ENCODE measurements around the gene CCSER1.

CCSER1 gene

GRCh38 chr4:90128961-90129495 lies 1.8 kb downstream of the CCSER1 start:
- no peak for DNase-seq

- DNase-seq, result no peak
These were observed 2.9 kb downstream of the CCSER1 start for GRCh38 chr4:90130076-90130475.

GRCh38 chr4:90137555-90137954 lies 10.4 kb downstream of the CCSER1 start:
- DNase-seq, result no peak

GRCh38 chr4:90142081-90142480 lies 14.9 kb downstream of the CCSER1 start:
- DNase-seq, result no peak

- no peak for DNase-seq
These were observed 18.1 kb downstream of the CCSER1 start for GRCh38 chr4:90145319-90145718.

GRCh38 chr4:90146306-90146705 lies 19.1 kb downstream of the CCSER1 start:
- DNase-seq, result no peak

- no peak for DNase-seq
These were observed 21.5 kb downstream of the CCSER1 start for GRCh38 chr4:90148574-90149148.

- DNase-seq, result no peak
These were observed 24.8 kb downstream of the CCSER1 start for GRCh38 chr4:90152024-90152423.

GRCh38 chr4:90159193-90159592 lies 32.0 kb downstream of the CCSER1 start:
- DNase-seq, result no peak

GRCh38 chr4:90160044-90160443 lies 32.9 kb downstream of the CCSER1 start:
- no peak for DNase-seq

- DNase-seq, result no peak
These were observed 35.4 kb downstream of the CCSER1 start for GRCh38 chr4:90162566-90162965.

- DNase-seq, result no peak
These were observed 36.7 kb downstream of the CCSER1 start for GRCh38 chr4:90163872-90164271.

- no peak for DNase-seq
These were observed 38.7 kb downstream of the CCSER1 start for GRCh38 chr4:90165883-90166282.

GRCh38 chr4:90171491-90171890 lies 44.3 kb downstream of the CCSER1 start:
- DNase-seq, result no peak

- DNase-seq, result no peak
These were observed 47.4 kb downstream of the CCSER1 start for GRCh38 chr4:90174621-90175023.

- DNase-seq, result no peak
These were observed 54.5 kb downstream of the CCSER1 start for GRCh38 chr4:90181644-90182043.

GRCh38 chr4:90183254-90183653 lies 56.1 kb downstream of the CCSER1 start:
- DNase-seq, result no peak

GRCh38 chr4:90184560-90184959 lies 57.4 kb downstream of the CCSER1 start:
- no peak for DNase-seq

GRCh38 chr4:90185416-90185815 lies 58.2 kb downstream of the CCSER1 start:
- no peak for DNase-seq

GRCh38 chr4:90186229-90186628 lies 59.0 kb downstream of the CCSER1 start:
- DNase-seq, result no peak

GRCh38 chr4:90187148-90187884 lies 60.1 kb downstream of the CCSER1 start:
- DNase-seq, result no peak

- no peak for DNase-seq
These were observed 62.0 kb downstream of the CCSER1 start for GRCh38 chr4:90189178-90189577.

- no peak for DNase-seq
These were observed 62.8 kb downstream of the CCSER1 start for GRCh38 chr4:90189946-90190345.

GRCh38 chr4:90190525-90190924 lies 63.3 kb downstream of the CCSER1 start:
- DNase-seq, result no peak

All from CD4-positive, alpha-beta T cell treated with Interleukin-1 beta for 1 hour (primary cell).